ENCODE measurements around the gene BCAP31. TPM values are rescaled to one million over a fixed set of nuclear protein-coding genes. Genes with fewer than 3 reads are reported as not detected.
A peak's percentile ranks its signal among the peaks of the same experiment; 100 is the strongest.
"Not testable (repeated sequence)": the region's sequence is repeated elsewhere in the genome, so short reads cannot be mapped to it uniquely, and the experiment has no call there.

Gene BCAP31
- total RNA-seq, 1 experiment from 2014 or later, result 523 TPM

GRCh38 chrX:153694687-153695270 lies 29.4 kb downstream of the BCAP31 start:
- no peak for DNase-seq (ENCODE audit: low spot score)

- not testable (repeated sequence) for DNase-seq (ENCODE audit: low spot score)
Observed at GRCh38 chrX:153694256-153694655, 29.9 kb downstream of the BCAP31 start.

- no peak for DNase-seq (ENCODE audit: low spot score)
Observed at GRCh38 chrX:153693216-153694086, 30.7 kb downstream of the BCAP31 start.

- DNase-seq (ENCODE audit: low spot score), result no peak
Observed at GRCh38 chrX:153692611-153693156, 31.5 kb downstream of the BCAP31 start.

GRCh38 chrX:153692003-153692402 lies 32.2 kb downstream of the BCAP31 start:
- no peak for DNase-seq (ENCODE audit: low spot score)

DNA sequence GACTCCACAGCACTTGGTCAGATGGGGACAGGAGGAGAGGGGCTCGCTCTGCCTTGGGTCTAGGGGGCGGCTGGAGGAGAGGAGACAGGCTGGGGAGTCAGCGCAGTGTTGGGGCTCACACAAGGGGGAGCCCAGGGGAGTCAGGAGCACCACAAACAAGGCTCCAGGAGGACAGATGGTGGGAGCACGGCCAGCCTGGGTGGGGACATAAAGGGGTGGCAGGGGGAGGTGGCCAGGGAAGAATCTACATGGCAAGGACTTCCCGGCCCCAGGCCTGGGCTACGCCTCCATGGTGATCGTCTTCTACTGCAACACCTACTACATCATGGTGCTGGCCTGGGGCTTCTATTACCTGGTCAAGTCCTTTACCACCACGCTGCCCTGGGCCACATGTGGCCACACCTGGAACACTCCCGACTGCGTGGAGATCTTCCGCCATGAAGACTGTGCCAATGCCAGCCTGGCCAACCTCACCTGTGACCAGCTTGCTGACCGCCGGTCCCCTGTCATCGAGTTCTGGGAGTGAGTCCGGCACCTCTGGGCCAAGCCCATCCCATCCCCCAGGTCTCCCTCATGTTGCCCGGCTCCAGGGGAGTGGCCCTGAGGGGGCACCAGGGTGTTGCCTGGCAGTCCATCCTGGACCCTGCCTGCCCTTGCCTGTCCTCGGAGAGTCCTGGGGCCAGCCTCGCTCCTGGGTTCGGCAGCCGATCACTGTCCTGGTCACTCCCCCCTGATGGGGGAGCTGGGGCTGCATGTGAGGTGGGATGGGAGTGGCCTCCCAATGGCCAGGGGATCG lies 33.0 kb downstream of the BCAP31 start:
- DNase-seq (ENCODE audit: low spot score), result not testable (repeated sequence)

GRCh38 chrX:153690466-153690865 lies 33.7 kb downstream of the BCAP31 start:
- DNase-seq (ENCODE audit: low spot score), result no peak

DNA sequence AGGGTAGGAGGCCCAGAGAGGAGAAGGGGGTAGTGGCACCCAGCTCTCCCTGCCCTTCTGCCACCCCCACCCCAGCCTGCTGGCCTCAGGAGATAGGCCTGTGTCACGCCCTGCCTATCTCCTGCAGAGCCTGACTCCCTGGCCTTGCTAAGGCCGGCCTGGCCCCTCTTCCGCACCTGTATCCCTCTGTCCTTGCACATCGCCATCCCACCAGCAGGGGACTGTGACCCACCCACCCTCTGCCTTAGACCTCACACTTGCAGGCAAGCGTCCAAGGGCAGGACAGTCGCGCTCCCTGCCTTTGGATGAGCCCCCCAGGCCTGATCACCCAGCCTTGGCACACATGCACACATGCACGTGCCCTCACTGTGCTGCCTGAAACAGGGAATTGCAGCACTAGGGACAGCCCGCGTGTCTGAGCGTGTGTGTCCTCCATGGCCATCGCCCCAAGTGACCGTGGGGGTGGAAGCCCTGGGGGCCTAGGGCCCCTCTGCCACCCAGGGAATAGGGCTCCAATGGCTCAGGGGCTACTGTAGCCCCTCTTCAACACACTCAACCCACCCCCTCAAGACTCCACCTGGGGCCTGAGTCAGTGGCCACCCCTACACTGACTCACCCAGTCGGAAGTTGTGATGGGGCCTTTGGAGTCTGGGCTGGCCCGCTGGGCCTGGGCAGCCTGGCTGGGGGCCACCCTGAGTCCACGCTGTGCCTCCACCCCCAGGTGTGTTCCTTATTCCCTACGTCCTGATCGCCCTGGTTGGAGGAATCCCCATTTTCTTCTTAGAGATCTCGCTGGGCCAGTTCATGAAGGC lies 34.3 kb downstream of the BCAP31 start:
- DNase-seq (ENCODE audit: low spot score), result peak; percentile 46

DNA sequence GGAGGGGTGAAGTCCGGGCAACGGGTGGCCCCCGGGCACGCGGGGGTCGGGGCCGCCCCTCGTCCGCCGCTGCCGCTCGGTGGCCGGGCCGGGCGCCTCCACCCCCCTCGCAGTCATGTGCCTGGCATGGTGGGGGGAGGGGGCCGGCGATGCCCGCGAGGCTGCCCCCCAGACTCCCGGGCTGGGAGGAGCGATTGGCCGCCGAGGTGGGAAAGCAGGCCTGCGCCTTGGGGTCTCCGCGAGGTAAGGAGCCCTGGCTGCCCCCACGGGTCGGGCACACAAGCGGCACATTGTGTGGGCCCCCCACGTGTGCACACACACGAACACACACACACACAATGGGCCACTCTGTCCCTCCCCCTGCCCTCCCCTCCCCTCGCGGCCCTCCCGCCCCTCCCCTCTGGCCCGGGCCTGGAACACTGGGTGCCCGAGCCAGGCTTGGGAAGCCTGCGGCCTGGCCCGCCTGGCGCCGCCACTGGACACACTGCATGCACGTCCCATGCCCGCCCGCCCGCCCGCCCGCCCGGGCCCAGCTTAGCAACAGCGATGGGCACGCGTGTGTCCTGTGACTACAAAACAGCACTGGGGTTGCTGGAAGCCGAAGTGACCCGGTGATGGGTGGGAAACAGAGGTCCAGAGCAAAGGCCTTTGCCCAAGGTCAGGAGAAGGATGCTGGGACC lies 35.1 kb downstream of the BCAP31 start:
- no peak for DNase-seq (ENCODE audit: low spot score)

- no peak for DNase-seq (ENCODE audit: low spot score)
Observed at GRCh38 chrX:153688506-153688905, 35.7 kb downstream of the BCAP31 start.

- DNase-seq (ENCODE audit: low spot score), result no peak
Observed at GRCh38 chrX:153688071-153688470, 36.1 kb downstream of the BCAP31 start.

GRCh38 chrX:153687121-153688039 lies 36.8 kb downstream of the BCAP31 start, which contains the start of gene SLC6A8:
Gene SLC6A8, plus strand, starts transcription at chrX:153687926. Its CDS starts 649 bp downstream, at chrX:153688575.
- peak; percentile 43 for DNase-seq (ENCODE audit: low spot score)

DNA sequence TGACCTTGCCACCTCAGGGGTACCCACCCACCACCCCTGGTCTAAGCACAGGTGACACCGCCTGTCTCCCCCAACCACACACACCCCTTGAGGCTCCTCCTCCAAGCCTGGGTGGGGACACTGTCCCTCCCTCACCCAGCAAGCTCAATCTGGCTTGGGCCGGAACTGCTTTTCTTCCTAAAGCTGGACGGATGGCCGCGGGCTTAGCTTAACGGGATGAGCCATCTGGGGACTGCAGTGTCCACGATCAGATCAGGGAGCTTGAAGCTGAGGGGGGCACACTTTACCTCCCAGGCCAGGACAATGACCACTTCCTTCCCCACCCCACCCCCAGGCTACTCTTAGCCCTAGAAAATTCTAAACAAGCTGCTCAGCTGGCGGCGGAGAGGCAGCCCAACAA lies 37.5 kb downstream of the BCAP31 start:
- no peak for DNase-seq (ENCODE audit: low spot score)

- DNase-seq (ENCODE audit: low spot score), result no peak
Observed at GRCh38 chrX:153685751-153686696, 38.2 kb downstream of the BCAP31 start.

GRCh38 chrX:153685156-153685536 lies 39.0 kb downstream of the BCAP31 start:
- DNase-seq (ENCODE audit: low spot score), result no peak

GRCh38 chrX:153684467-153685155 lies 39.6 kb downstream of the BCAP31 start:
- DNase-seq (ENCODE audit: low spot score), result no peak

DNA sequence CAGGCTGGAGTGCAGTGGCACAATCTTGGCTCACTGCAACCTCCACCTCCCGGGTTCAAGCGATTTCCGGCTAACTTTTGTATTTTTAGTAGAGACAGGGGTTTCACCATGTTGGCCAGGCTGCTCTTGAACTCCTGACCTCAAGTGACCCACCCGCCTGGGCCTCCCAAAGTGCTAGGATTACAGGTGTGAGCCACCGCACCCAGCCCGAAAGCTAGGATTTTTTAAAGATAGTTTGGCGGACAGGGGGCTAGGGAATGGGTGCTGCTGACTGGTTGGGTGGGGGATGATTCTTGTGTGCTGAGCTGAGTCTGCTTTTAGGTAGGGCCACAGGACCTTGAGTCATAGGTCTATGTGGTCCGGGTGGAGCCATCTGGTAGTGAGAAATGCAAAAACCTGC lies 40.7 kb downstream of the BCAP31 start:
- DNase-seq (ENCODE audit: low spot score), result not testable (repeated sequence)

- no peak for DNase-seq (ENCODE audit: low spot score)
Observed at GRCh38 chrX:153681175-153681574, 43.0 kb downstream of the BCAP31 start.
